Activated naive CD4-positive, alpha-beta T cell treated with anti-CD3 and anti-CD28 coated beads, Interleukin-2, amount 10 ng/mL, durations not matched to agents 7 days and 5 days (primary cell): ENCODE measurements around the gene SRRM1.

ENCODE experiments used
- CTCF ChIA-PET: fragments of 350-600 bp; sonication (Branson Sonifier 250); formaldehyde crosslinking; loops from one replicate; lab custom pipeline; 2021; ENCODE audit warnings: antibody characterized with exemption; lab: Charles Lee
- DNase-seq: peaks from one replicate; pipeline ENCODE4 v3.0.0-alpha.2; 2020
- H3K27ac Mint-ChIP-seq: one replicate; pipeline ENCODE4 v1.8.0; 2021; ENCODE audit warnings: mild to moderate bottlenecking, moderate library complexity, mixed read lengths
- H3K27me3 Mint-ChIP-seq: one replicate; pipeline ENCODE4 v1.8.0; 2021; ENCODE audit warnings: mild to moderate bottlenecking, mixed read lengths
- H3K36me3 Mint-ChIP-seq: one replicate; pipeline ENCODE4 v1.8.0; 2021; ENCODE audit warnings: mixed read lengths
- H3K4me1 Mint-ChIP-seq: one replicate; pipeline ENCODE4 v1.8.0; 2021; ENCODE audit warnings: mixed read lengths
- H3K4me3 Mint-ChIP-seq: one replicate; pipeline ENCODE4 v1.8.0; 2021; ENCODE audit warnings: mild to moderate bottlenecking, moderate library complexity, mixed read lengths
- H3K9me3 Mint-ChIP-seq: one replicate; pipeline ENCODE4 v1.8.0; 2021; ENCODE audit warnings: mixed read lengths

The SRRM1 gene

DNA sequence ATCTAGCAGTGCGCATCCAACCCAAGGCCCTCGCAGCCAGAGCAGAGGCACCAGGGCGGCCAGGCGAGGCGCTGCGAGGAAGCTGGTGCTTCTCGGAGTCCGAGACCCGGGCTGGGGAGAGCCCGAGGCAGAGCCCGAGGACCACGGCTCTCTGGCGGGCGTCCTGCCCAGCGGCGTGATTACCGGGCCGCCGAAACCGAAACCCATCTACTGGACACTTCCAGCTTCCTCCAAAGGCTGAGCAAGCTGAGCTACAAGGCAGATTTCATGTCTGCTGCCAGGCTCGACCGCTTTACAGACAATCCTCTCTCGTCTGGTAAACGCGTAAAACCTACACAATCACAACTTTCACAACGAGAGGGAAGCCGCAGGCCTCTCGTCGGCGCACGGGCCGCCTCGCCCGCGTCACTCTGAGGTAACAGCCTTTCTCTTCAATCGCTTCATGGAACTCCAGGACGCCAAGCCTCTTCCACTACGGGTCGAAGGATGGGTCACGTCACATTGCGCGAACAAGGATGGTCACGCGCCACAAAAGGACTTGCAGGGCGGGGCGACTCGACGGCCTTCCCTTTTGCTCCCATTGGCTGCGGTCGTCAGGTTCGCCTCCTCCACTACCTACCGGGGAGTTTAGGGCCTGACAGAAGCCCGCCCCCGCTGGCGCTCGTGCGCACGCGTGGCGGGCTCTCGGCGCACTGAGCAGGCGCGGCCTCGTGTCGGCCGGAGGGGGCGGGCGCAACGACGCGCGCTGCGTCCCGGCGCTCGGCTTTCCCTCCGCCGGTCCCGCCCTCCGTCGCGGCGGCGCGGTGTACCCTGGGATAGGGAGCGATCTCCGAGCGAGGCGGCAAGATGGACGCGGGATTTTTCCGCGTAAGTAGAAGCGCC, at the start of gene SRRM1:
SRRM1 (plus strand) TSS at position 822 of the 882 bp plus-strand sequence; CDS start at position 847, 25 bp downstream.
- peaks cover 49% of the 10 kb centered on the region for H3K4me1 Mint-ChIP-seq
- CTCF ChIA-PET = interaction anchor here (1.4 to 1.9 kb wide), 3 partner anchors 46 to 226 kb away, joined by 3 to 5 read pairs (median 3); no protein-coding TSS in a partner anchor
- peak within 1 kb of the TSS; percentile 98 for H3K27ac Mint-ChIP-seq
- peaks cover 7% of the 10 kb centered on the region for H3K27me3 Mint-ChIP-seq
- H3K9me3 Mint-ChIP-seq = no peaks in the 10 kb centered on the region
- H3K4me3 Mint-ChIP-seq = peak within 1 kb of the TSS; percentile 83
- H3K36me3 Mint-ChIP-seq = peaks cover 31% of the 10 kb centered on the region
- DNase-seq = peak; percentile 99

- no peaks in the 10 kb centered on the region for H3K36me3 Mint-ChIP-seq
- no peaks in the 10 kb centered on the region for H3K4me1 Mint-ChIP-seq
- H3K4me3 Mint-ChIP-seq = no peak overlapping the region
- DNase-seq = no peak
- CTCF ChIA-PET = no interaction called here
- no peak overlapping the region for H3K27ac Mint-ChIP-seq
- peaks cover 39% of the 10 kb centered on the region for H3K27me3 Mint-ChIP-seq
- no peaks in the 10 kb centered on the region for H3K9me3 Mint-ChIP-seq
Observed at GRCh38 chr1:24594328-24594598, 48.8 kb upstream of the SRRM1 start.

DNA sequence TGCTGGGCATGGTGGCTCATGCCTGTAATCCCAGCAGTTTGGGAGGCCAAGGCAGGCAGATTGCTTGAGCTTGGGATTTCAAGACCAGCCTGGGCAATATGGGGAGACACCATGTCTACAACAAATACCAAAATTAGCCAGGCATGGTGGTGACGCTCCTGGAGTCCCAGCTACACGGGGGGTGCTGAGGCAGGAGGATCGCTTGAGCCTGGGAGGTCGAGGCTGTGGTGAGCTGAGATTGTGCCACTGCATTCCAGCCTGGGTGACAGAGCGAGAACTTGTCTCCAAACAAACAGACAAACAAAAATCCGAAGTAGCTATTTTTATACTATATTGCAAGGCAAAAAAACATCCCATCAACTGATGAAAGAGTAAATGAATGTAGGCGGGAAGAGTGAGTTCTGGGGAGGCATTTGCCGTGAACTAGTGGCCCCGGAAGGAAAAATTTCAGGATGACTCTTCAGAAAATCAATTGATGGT, 46.7 kb upstream of the SRRM1 start:
- CTCF ChIA-PET = interaction anchor here (0.9 to 1.3 kb wide), 2 partner anchors 9 to 17 kb away, joined by 4 to 9 read pairs; no protein-coding TSS in a partner anchor
- peaks cover 34% of the 10 kb centered on the region for H3K27me3 Mint-ChIP-seq
- no peaks in the 10 kb centered on the region for H3K36me3 Mint-ChIP-seq
- H3K4me1 Mint-ChIP-seq = no peaks in the 10 kb centered on the region
- H3K4me3 Mint-ChIP-seq = no peak overlapping the region
- no peak overlapping the region for H3K27ac Mint-ChIP-seq
- no peak for DNase-seq
- no peaks in the 10 kb centered on the region for H3K9me3 Mint-ChIP-seq

DNA sequence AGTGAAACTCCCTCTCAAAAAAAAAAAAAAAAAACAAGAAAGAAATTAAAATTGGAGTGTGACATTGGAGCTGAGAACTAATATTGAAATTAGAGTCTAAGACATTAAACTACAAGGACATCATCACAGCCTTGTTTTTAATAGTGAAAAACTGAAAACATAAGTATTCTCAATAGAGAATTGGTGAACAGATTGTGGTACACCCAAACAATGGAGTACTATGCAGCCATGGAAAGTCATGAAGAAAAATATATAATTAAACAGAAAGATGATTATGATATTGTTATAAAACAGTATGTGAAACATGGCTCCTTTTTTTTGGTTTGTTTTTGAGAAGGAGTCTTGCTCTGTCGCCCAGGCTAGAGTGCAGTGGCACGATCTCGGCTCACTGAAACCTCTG, 43.8 kb upstream of the SRRM1 start:
- no peak overlapping the region for H3K27ac Mint-ChIP-seq
- H3K36me3 Mint-ChIP-seq = no peaks in the 10 kb centered on the region
- no peaks in the 10 kb centered on the region for H3K9me3 Mint-ChIP-seq
- DNase-seq = no peak
- no peaks in the 10 kb centered on the region for H3K4me1 Mint-ChIP-seq
- H3K4me3 Mint-ChIP-seq = no peak overlapping the region
- peaks cover 27% of the 10 kb centered on the region for H3K27me3 Mint-ChIP-seq
- CTCF ChIA-PET = interaction anchor here (1.2 kb wide), 1 partner anchor 231 kb away, joined by 5 read pairs; no protein-coding TSS in a partner anchor

DNA sequence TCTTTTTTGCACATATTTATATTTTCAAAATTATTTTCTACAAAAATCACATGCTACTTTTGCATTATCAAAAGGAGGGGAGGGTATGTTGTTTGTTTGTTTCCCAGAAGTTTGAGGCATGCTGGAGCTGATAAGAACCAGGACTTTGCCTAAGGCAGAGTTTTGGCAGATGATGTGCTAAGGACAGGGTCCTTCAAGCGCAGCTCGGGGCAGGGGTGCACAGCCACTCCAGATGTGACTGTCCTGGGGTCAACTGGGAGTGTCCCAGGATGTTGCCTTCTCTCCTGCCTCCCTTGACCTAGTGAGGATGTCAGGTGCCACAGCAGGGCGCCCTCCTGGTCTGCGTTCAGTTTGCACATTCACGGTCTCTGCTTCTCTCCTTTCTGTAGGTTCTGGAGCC, 42.6 kb upstream of the SRRM1 start:
- Mint-ChIP-seq H3K4me1 (no peaks in the 10 kb centered on the region), H3K36me3 (no peaks in the 10 kb centered on the region), H3K27ac (no peak overlapping the region), H3K9me3 (no peaks in the 10 kb centered on the region), H3K4me3 (no peak overlapping the region), H3K27me3 (peaks cover 25% of the 10 kb centered on the region)
- CTCF ChIA-PET = no interaction called here
- DNase-seq = no peak

DNA sequence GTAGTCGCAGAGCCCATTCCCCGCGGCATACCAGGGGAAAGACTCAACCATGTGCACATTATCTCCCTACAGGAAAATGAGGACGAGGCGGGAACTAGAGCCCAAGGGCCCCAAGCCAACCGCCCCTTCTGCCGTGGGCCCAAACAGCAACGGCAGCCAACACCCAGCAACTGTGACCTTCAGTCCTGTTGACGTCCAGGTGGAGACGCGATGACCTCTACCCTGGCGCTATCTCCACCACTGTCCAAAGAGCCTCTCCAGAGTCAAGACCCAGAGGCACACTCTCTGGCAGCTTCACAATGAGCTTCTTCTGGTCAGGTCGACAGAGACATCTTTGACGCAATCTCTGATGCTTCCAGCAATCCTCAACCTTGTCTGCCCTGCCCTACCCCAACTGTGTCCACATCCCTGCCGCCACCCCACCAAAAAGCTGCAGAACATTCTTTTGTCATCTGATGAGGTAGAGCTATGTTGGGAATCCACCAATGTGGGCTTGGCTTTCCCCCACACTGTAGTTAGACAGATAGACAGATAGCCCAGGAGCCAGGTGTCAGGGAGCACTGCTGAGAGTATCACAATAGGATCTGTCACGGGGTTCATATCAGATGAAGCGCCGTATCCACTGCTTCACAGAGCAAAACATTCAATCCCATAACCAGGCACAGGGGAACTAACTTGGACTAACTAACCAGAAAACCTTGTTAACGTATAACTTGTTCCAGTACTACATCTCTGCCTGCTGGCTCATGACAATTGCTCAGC, 37.4 kb upstream of the SRRM1 start:
- Mint-ChIP-seq H3K4me3 (no peak overlapping the region), H3K9me3 (no peaks in the 10 kb centered on the region), H3K4me1 (no peaks in the 10 kb centered on the region), H3K27me3 (peaks cover 39% of the 10 kb centered on the region), H3K27ac (no peak overlapping the region), H3K36me3 (no peaks in the 10 kb centered on the region)
- DNase-seq = no peak
- CTCF ChIA-PET = no interaction called here

DNA sequence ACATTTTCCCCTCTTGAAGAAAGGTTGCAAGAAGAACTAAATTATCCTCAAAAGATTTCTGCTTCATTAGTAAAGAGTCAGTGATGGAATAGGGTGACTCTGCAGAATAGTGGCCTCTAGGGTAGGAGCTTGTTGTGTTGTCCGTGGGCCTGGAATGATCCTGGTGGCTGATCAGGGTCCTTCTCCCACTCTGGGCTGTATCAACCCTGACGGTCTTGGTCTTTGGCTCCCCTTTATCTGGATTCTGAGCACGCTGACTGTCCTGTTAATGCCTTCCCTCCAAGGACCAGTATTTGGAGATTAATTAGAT, 36.9 kb upstream of the SRRM1 start:
- Mint-ChIP-seq H3K27me3 (peaks cover 39% of the 10 kb centered on the region), H3K4me3 (no peak overlapping the region), H3K4me1 (no peaks in the 10 kb centered on the region), H3K9me3 (no peaks in the 10 kb centered on the region), H3K27ac (no peak overlapping the region), H3K36me3 (no peaks in the 10 kb centered on the region)
- CTCF ChIA-PET = no interaction called here
- DNase-seq = no peak

DNA sequence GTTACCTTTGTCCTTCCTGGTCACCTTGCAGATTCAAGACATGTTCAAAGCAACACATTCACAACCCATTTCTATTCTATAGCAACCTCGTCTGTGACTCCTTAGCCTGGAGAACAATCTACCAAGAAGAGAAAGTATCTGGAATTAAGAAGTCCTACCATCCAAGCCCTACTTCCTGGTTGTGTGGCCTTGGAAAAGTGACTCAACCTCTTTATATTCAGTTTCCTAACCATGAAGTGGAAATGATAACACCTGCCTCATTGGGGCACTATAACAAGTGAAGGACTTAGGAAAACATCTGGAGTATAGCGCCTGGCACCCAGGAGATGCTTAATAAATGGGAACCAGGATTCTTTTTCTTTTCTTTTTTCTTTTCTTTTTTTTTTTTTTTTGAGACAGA, 36.5 kb upstream of the SRRM1 start:
- Mint-ChIP-seq H3K4me1 (no peaks in the 10 kb centered on the region), H3K27ac (no peak overlapping the region), H3K4me3 (no peak overlapping the region), H3K27me3 (peaks cover 39% of the 10 kb centered on the region), H3K9me3 (no peaks in the 10 kb centered on the region), H3K36me3 (no peaks in the 10 kb centered on the region)
- CTCF ChIA-PET = no interaction called here
- no peak for DNase-seq

DNA sequence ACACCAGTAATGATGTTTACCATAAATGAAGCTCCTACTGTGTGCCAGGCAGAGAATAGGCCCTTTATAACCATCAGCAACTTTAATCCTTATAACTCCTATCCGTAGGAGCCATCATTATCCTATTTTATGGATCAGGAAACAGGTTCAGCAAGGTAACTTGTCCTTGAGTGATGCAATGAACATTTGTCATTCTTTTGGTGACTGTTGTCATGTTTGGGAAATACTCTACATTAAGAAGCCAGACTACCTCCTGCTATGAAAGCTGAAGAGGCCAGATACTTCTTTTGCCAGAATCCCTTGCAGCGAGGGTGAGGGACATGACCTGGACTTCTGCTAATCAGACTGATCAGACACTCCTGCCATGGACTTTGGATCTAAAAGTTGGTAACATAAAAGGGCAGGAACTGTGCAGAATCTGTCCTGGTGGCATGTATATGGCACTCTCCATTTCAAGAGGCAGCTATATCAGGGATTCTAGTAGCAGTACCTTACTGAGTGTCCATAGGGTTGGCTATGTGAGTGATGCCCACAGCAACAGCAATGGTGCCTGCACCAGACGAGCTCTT, 33.1 kb upstream of the SRRM1 start:
- Mint-ChIP-seq H3K27ac (no peak overlapping the region), H3K9me3 (no peaks in the 10 kb centered on the region), H3K27me3 (peaks cover 42% of the 10 kb centered on the region), H3K4me1 (no peaks in the 10 kb centered on the region), H3K4me3 (no peak overlapping the region), H3K36me3 (no peaks in the 10 kb centered on the region)
- no peak for DNase-seq
- CTCF ChIA-PET = no interaction called here

GRCh38 chr1:24619376-24619775, 23.7 kb upstream of the SRRM1 start:
- H3K27me3 Mint-ChIP-seq = peaks cover 66% of the 10 kb centered on the region
- H3K36me3 Mint-ChIP-seq = no peaks in the 10 kb centered on the region
- no peaks in the 10 kb centered on the region for H3K9me3 Mint-ChIP-seq
- no peak overlapping the region for H3K4me3 Mint-ChIP-seq
- DNase-seq = no peak
- no peak overlapping the region for H3K27ac Mint-ChIP-seq
- CTCF ChIA-PET = interaction anchor here (1.1 kb wide), 1 partner anchor 28 kb away, joined by 3 read pairs; no protein-coding TSS in a partner anchor
- no peaks in the 10 kb centered on the region for H3K4me1 Mint-ChIP-seq

GRCh38 chr1:24620678-24621077, 22.4 kb upstream of the SRRM1 start:
- Mint-ChIP-seq H3K9me3 (no peaks in the 10 kb centered on the region), H3K27ac (no peak overlapping the region), H3K4me3 (no peak overlapping the region), H3K36me3 (no peaks in the 10 kb centered on the region), H3K4me1 (no peaks in the 10 kb centered on the region), H3K27me3 (peaks cover 65% of the 10 kb centered on the region)
- CTCF ChIA-PET = interaction anchor here (1.9 kb wide), 1 partner anchor 13 kb away, joined by 6 read pairs; no protein-coding TSS in a partner anchor
- no peak for DNase-seq

GRCh38 chr1:24621121-24621520, 22.0 kb upstream of the SRRM1 start:
- Mint-ChIP-seq H3K9me3 (no peaks in the 10 kb centered on the region), H3K4me3 (no peak overlapping the region), H3K27me3 (peaks cover 67% of the 10 kb centered on the region)

DNA sequence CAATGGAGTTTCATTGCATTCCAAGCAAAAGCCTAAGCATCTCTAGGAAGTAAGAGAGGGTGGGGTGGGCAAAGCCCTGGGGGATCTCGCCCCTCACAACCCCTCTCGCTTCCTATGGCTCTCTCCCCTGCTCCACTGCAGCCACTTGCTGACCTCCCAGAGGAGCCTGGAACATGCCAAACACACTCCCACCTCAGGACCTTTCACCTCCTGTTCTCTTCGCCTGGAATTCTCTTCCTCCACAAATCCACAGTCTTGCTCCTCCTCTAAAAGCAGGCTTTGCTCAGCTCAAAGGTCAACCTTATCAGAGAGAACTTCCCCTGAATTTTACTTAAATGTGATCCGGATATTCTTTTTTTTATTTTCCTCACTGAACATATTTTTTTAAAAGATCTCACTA, 20.9 kb upstream of the SRRM1 start:
- CTCF ChIA-PET = interaction anchor here (0.9 to 1.9 kb wide), 2 partner anchors 12 to 231 kb away, joined by 3 to 6 read pairs; no protein-coding TSS in a partner anchor
- no peak overlapping the region for H3K27ac Mint-ChIP-seq
- peaks cover 69% of the 10 kb centered on the region for H3K27me3 Mint-ChIP-seq
- no peak for DNase-seq
- no peaks in the 10 kb centered on the region for H3K9me3 Mint-ChIP-seq
- no peak overlapping the region for H3K4me3 Mint-ChIP-seq
- no peaks in the 10 kb centered on the region for H3K4me1 Mint-ChIP-seq
- H3K36me3 Mint-ChIP-seq = no peaks in the 10 kb centered on the region

More at GRCh38 chr1:24621121-24621520, 22.0 kb upstream of the SRRM1 start:
- Mint-ChIP-seq H3K27ac (no peak overlapping the region), H3K36me3 (no peaks in the 10 kb centered on the region), H3K4me1 (no peaks in the 10 kb centered on the region)
- no peak for DNase-seq
- CTCF ChIA-PET = interaction anchor here (1.9 kb wide), 1 partner anchor 13 kb away, joined by 6 read pairs; no protein-coding TSS in a partner anchor

GRCh38 chr1:24632832-24633175, 10.3 kb upstream of the SRRM1 start:
- Mint-ChIP-seq H3K27me3 (peaks cover 28% of the 10 kb centered on the region), H3K9me3 (no peaks in the 10 kb centered on the region), H3K27ac (no peak overlapping the region), H3K4me3 (no peak overlapping the region), H3K36me3 (no peaks in the 10 kb centered on the region), H3K4me1 (peaks cover 2% of the 10 kb centered on the region)
- CTCF ChIA-PET = interaction anchor here (1.0 to 1.9 kb wide), 2 partner anchors 11 to 240 kb away, joined by 4 to 6 read pairs; no protein-coding TSS in a partner anchor
- DNase-seq = no peak
